Testis (tissue), 2 donors: ENCODE data around the gene SPATA6L.

Experiments used
- CTCF ChIP-seq, 3 experiments: fragments of 450-650 bp in 2 of 3; fragments of 200-600 bp in 1 of 3; sonication (generic) in 1 of 3; IDR thresholded peaks; one replicate each; pipeline ENCODE4 v1.5.1; 2016 to 2019; ENCODE audit warnings: antibody characterized with exemption in 3 of 3, mild to moderate bottlenecking in 2 of 3, moderate library complexity in 1 of 3
- POLR2A ChIP-seq: fragments of 450-650 bp; IDR thresholded peaks from one replicate; pipeline ENCODE4 v1.6.1; 2017; ENCODE audit warnings: antibody characterized with exemption, mild to moderate bottlenecking, moderate library complexity

DNA sequence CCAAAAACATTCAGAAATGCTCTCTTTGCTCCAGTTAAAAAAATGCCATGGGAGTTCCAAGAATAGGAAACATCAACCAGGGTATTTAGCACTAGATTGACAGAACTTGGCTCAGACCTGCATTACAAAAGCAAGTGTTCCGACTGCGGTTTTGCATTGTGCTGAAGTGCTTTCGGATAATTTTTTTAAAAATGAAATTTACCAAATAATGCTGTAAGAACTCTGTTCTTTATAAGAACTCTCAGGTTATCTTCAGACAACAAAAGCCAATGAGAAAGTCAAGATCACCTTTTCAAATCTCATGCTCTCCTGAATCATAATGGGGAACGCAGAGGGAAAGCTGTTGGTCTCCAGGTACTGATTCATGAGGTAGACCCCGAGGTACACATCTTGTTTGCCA is 4.7 kb downstream of the SPATA6L start:
- TF ChIP-seq CTCF (IDR thresholded peaks at IDR 0.05) (no peak), POLR2A (no peak)
